CD8-positive, alpha-beta memory T cell (primary cell): ENCODE measurements around the gene SACM1L. TPM values are rescaled to one million over a fixed set of nuclear protein-coding genes. Genes with fewer than 3 reads are reported as not detected.

ENCODE experiments used
- CTCF ChIA-PET: fragments of 350-600 bp; sonication (Branson Sonifier 250); formaldehyde crosslinking; loops from one replicate; lab custom pipeline; 2021; ENCODE audit warnings: antibody characterized with exemption; lab: Charles Lee
- POLR2A ChIA-PET: fragments of 350-600 bp; sonication (Branson Sonifier 250); formaldehyde crosslinking; loops from one replicate; lab custom pipeline; 2021; ENCODE audit warnings: antibody characterized with exemption; lab: Charles Lee
- DNase-seq, 5 donors: peaks; one replicate each; pipeline versions ENCODE4 v3.0.0 to v3.0.0-alpha.2; 2020 to 2022; ENCODE audit warnings: mixed read lengths in 1 of 5
- H3K27ac ChIP-seq: one replicate; pipeline ENCODE4 v1.7.0; 2013; ENCODE audit warnings: low read depth, mild to moderate bottlenecking, low read length, moderate library complexity
- H3K27me3 ChIP-seq: 2 replicates; pipeline ENCODE4 v1.7.0; 2013; ENCODE audit warnings: low read length, mild to moderate bottlenecking; ENCODE audit not compliant: insufficient read depth, poor library complexity, severe bottlenecking
- H3K36me3 ChIP-seq: 2 replicates; pipeline ENCODE4 v1.7.0; 2013; ENCODE audit warnings: mild to moderate bottlenecking, low read length, moderate library complexity; ENCODE audit not compliant: insufficient read depth
- H3K4me1 ChIP-seq: 2 replicates; pipeline ENCODE4 v1.7.0; 2013; ENCODE audit warnings: mild to moderate bottlenecking, low read length, moderate library complexity; ENCODE audit not compliant: insufficient read depth
- H3K4me3 ChIP-seq: 2 replicates; pipeline ENCODE4 v1.7.0; 2013; ENCODE audit warnings: mild to moderate bottlenecking, low read length
- H3K9me3 ChIP-seq: 2 replicates; pipeline ENCODE4 v1.7.0; 2013; ENCODE audit warnings: mild to moderate bottlenecking, low read length
- H3K27ac Mint-ChIP-seq, 8 donors: one replicate each; pipeline ENCODE4 v1.8.0; 2020 to 2021; ENCODE audit warnings: mixed read lengths in 8 of 8, mild to moderate bottlenecking in 6 of 8, inconsistent platforms in 3 of 8, moderate library complexity in 3 of 8
- H3K27me3 Mint-ChIP-seq, 2 donors: one replicate each; pipeline ENCODE4 v1.8.0; 2020 to 2021; ENCODE audit warnings: mixed read lengths in 2 of 2, mild to moderate bottlenecking in 1 of 2, moderate library complexity in 1 of 2
- H3K36me3 Mint-ChIP-seq, 3 donors: one replicate each; pipeline ENCODE4 v1.8.0; 2020 to 2021; ENCODE audit warnings: mixed read lengths in 3 of 3, inconsistent platforms in 1 of 3, mild to moderate bottlenecking in 1 of 3
- H3K4me1 Mint-ChIP-seq, 3 donors: one replicate each; pipeline ENCODE4 v1.8.0; 2020 to 2021; ENCODE audit warnings: mixed read lengths in 3 of 3, inconsistent platforms in 1 of 3, mild to moderate bottlenecking in 1 of 3
- H3K4me3 Mint-ChIP-seq, 7 donors: one replicate each; pipeline ENCODE4 v1.8.0; 2020 to 2021; ENCODE audit warnings: mixed read lengths in 7 of 7, mild to moderate bottlenecking in 6 of 7, moderate library complexity in 4 of 7, inconsistent platforms in 2 of 7
- H3K9me3 Mint-ChIP-seq, 5 donors: one replicate each; pipeline ENCODE4 v1.8.0; 2020 to 2022; ENCODE audit warnings: mixed read lengths in 5 of 5, mild to moderate bottlenecking in 3 of 5, moderate library complexity in 2 of 5, inconsistent platforms in 1 of 5
- polyA plus RNA-seq: library from polyadenylated mRNA; unstranded; fragments of 300-500 nt; fragmentation: Illumina TruSeq; gene quantifications from one replicate; pipeline ENCODE4 v1.2.3, GENCODE V29; 2021
- total RNA-seq, 2 experiments: library from RNA; stranded (reverse); gene quantifications; one replicate each; pipeline ENCODE4 v1.2.3, GENCODE V29; 2021

SACM1L gene
- total and polyA plus RNA-seq, 3 experiments from 2014 or later: 41.0 to 79.1 (median 78.7) TPM

DNA sequence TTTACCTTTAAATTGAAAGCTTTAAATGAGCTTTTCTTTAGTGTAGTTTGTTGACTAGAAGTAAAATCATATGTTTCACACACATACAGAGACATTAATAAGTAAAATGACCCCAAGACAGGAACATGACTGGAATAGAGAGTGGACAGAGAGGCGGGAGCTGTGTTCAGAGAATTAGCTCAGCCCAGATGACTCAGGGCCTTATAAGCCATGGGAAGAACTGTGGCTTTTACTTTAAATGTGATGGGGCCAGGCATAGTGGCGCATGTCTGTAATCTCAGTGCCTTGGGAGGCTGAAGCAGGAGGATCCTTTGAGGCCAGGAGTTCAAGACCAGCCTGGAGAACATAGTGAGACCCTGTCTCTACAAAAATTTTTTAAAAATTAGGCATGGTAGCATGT lies 26.7 kb downstream of the SACM1L start:
- H3K27me3 Mint-ChIP-seq: peaks cover 0 to under 1% of the 10 kb centered on the region in 2 donors
- CTCF ChIA-PET: interaction anchor here (1.4 to 1.6 kb wide), 2 partner anchors 16 to 56 kb away, joined by 3 to 4 read pairs; no protein-coding TSS in a partner anchor
- H3K4me1 ChIP-seq: no peaks in the 10 kb centered on the region
- H3K4me1 Mint-ChIP-seq: peaks cover 8 to 31% (median 22%) of the 10 kb centered on the region in 3 donors
- no peak overlapping the region for H3K27ac ChIP-seq
- POLR2A ChIA-PET: no interaction called here
- peaks cover 23% of the 10 kb centered on the region for H3K36me3 ChIP-seq
- DNase-seq: no peak
- peak overlapping the region in 4 of 8 donors; percentile 3 to 86 (median 56) for H3K27ac Mint-ChIP-seq
- no peaks in the 10 kb centered on the region for H3K9me3 ChIP-seq
- H3K27me3 ChIP-seq: no peaks in the 10 kb centered on the region
- H3K4me3 Mint-ChIP-seq: no peak overlapping the region
- peaks cover 7 to 79% (median 22%) of the 10 kb centered on the region in 3 donors for H3K36me3 Mint-ChIP-seq
- H3K4me3 ChIP-seq: no peak overlapping the region
- no peaks in the 10 kb centered on the region for H3K9me3 Mint-ChIP-seq

DNA sequence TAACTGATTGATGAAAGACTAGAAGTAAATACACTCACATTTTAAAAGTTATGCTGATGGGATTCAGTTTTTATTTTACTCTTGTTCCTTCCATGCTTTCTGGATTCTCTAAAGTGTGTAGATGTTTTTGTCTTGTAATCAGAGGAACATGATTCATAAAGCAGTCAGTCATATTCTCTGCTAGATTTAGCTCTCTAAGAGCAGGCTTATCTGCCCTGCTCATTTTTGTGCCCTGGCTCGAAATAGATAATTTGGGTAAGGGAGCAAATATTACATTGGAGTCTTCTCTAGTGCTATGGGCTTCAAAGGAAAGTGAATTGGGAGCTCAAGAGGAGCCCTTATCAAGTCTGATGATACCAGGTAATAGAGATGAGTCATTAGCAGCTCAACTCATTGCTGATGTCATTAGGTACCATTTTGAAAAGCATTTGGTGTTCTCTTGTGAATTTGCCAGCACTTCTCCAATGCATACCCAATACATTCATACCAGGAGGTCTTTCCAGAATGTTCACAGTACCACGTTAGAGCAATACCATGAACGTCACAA lies 27.7 kb downstream of the SACM1L start:
- ChIA-PET POLR2A (no interaction called here), CTCF (interaction anchor here (1.4 to 1.6 kb wide), 2 partner anchors 15 to 57 kb away, joined by 3 to 4 read pairs; no protein-coding TSS in a partner anchor)
- Histone ChIP-seq H3K4me1 (no peaks in the 10 kb centered on the region), H3K27ac (no peak overlapping the region), H3K36me3 (peaks cover 21% of the 10 kb centered on the region), H3K9me3 (no peaks in the 10 kb centered on the region), H3K4me3 (no peak overlapping the region), H3K27me3 (no peaks in the 10 kb centered on the region)
- Mint-ChIP-seq H3K27ac (peak overlapping the region in 5 of 8 donors; percentile 55 to 86 (median 58)), H3K27me3 (no peaks in the 10 kb centered on the region), H3K36me3 (peaks cover 5 to 74% (median 19%) of the 10 kb centered on the region in 3 donors), H3K9me3 (no peaks in the 10 kb centered on the region), H3K4me1 (peaks cover 4 to 28% (median 22%) of the 10 kb centered on the region in 3 donors), H3K4me3 (no peak overlapping the region)
- no peak for DNase-seq

DNA sequence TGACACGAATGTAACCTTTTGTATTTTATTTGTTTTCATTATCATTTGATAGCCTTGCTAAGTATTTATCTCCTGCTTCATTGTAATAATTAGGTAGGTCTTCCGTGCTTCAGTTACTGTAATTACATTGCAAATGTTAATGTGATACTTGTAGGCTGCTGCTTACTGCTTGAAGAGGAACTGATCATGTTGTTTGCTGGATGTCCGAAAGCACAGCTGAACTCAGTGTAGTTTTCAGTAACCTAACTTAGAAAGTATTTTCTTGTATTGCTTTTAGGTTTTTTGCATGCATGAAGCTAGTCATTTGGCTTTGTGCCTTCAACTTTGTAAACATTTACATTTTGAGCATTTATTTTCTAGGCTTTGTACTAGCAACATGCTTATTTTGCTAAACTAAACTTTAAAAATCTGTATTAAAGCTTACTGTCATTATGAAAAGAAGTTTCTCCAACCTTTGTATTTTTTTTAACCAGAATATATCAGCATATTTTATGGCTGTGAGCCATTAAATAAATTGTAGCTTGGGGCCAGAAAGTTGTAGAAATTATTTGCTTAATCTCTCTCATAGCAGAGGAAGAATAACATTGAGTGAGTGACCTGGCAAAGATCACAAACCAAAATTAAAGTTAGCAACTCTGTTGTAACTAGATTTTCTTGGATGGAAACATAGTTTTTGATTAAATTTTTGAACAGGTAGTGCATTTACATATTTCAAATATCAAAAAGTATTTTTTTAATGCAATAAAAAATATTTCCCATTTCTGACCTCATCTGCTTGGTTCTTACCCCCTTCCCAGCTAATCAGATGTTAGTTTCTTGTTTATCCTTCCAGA lies 30.7 kb downstream of the SACM1L start:
- no peak for DNase-seq
- H3K27ac Mint-ChIP-seq: peak overlapping the region in 5 of 8 donors; percentile 2 to 71 (median 47)
- peaks cover 15 to 79% (median 25%) of the 10 kb centered on the region in 3 donors for H3K36me3 Mint-ChIP-seq
- Histone ChIP-seq H3K9me3 (no peaks in the 10 kb centered on the region), H3K4me1 (no peaks in the 10 kb centered on the region), H3K27ac (no peak overlapping the region), H3K4me3 (no peak overlapping the region), H3K27me3 (no peaks in the 10 kb centered on the region), H3K36me3 (peaks cover 23% of the 10 kb centered on the region)
- CTCF ChIA-PET: no interaction called here
- H3K27me3 Mint-ChIP-seq: no peaks in the 10 kb centered on the region
- H3K4me3 Mint-ChIP-seq: no peak overlapping the region
- H3K9me3 Mint-ChIP-seq: no peaks in the 10 kb centered on the region
- peaks cover 17 to 40% (median 30%) of the 10 kb centered on the region in 3 donors for H3K4me1 Mint-ChIP-seq
- POLR2A ChIA-PET: no interaction called here

DNA sequence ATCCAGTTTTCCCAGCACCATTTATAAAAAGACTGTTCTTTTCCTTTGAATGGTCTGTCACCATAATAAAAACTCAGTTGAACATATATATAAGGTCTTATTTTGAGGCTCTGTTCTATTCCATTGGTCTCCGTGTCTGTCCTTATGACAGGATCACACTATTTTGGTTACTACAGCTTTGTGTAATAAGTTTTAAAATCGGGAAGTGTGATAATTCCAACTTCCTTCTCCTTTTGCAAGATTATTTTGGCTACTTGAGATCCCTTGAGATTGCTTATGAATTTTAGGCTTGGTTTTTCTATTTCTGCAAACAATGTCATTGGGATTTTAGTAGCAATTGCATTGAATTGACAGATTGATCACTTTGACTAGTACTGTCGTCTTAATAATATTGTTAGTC lies 35.7 kb downstream of the SACM1L start:
- H3K36me3 ChIP-seq: peaks cover 15% of the 10 kb centered on the region
- no peak overlapping the region for H3K27ac ChIP-seq
- no peaks in the 10 kb centered on the region for H3K9me3 ChIP-seq
- POLR2A ChIA-PET: no interaction called here
- Mint-ChIP-seq H3K4me1 (peaks cover 39 to 57% (median 51%) of the 10 kb centered on the region in 3 donors), H3K4me3 (no peak overlapping the region), H3K27ac (peak overlapping the region in 1 of 8 donors; percentile 62), H3K36me3 (peaks cover 12 to 81% (median 26%) of the 10 kb centered on the region in 3 donors), H3K27me3 (no peaks in the 10 kb centered on the region), H3K9me3 (no peaks in the 10 kb centered on the region)
- CTCF ChIA-PET: no interaction called here
- no peaks in the 10 kb centered on the region for H3K27me3 ChIP-seq
- no peaks in the 10 kb centered on the region for H3K4me1 ChIP-seq
- no peak for DNase-seq
- H3K4me3 ChIP-seq: no peak overlapping the region

DNA sequence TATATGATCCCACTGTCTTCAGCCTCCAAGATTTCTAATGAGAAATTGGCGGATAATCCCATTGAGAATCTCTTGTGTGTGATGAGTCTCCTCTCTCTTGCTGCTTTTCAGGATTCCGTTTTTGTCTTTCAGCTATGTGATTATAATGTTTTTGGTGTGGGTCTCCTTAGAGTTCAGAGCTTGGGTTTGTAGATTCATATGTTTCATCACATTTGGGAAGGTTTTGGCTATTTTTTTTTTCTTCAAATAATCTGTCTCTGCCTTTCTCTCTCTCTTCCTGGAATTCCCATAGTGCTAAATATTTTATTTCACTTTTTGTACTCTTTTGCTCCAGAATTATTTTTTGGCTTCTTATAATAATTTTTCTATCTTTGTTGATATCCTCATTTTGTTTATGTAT lies 40.4 kb downstream of the SACM1L start:
- H3K4me3 Mint-ChIP-seq: no peak overlapping the region
- H3K9me3 Mint-ChIP-seq: no peaks in the 10 kb centered on the region
- no peak for DNase-seq
- Histone ChIP-seq H3K9me3 (no peaks in the 10 kb centered on the region), H3K4me1 (no peaks in the 10 kb centered on the region), H3K36me3 (peaks cover 34% of the 10 kb centered on the region), H3K4me3 (no peak overlapping the region), H3K27ac (no peak overlapping the region), H3K27me3 (no peaks in the 10 kb centered on the region)
- H3K27me3 Mint-ChIP-seq: no peaks in the 10 kb centered on the region
- ChIA-PET CTCF (no interaction called here), POLR2A (no interaction called here)
- H3K4me1 Mint-ChIP-seq: peaks cover 31 to 41% (median 40%) of the 10 kb centered on the region in 3 donors
- H3K27ac Mint-ChIP-seq: peak overlapping the region in 7 of 8 donors; percentile 7 to 60 (median 35)
- H3K36me3 Mint-ChIP-seq: peaks cover 5 to 84% (median 29%) of the 10 kb centered on the region in 3 donors

DNA sequence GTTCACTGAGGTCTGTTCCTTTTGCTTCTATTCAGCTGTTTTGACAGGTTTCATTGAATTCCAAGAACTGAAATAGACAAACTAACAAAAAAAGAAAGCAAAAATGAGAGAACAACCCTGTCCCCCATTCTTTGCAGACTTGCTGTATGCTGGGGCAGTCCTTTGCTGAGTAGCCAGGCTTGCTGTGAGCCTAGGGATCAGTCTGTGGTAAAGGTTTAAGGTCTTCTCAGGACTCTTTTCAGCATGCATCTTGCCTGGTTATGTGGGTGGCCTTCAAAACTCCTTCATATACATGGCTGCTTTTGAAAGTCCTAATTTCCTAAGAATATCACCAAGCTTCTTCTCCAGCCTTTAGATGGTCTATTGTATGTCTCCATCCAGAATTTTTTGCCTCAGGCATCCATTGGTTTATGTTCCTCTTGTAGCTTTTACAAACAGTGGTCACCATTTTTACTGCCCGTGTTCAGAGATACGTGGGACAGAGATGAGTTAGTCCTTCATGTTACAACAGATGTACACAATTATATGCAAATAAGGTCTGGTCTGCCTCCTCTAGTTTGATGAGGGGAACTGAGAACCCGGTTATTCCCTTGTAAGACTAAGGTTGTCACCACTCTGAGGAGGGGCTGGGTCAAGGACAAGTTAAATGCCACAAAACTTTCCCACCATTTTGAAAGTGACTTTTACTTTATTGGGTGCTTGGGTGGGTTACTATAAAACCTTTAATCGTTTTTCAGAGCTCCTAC lies 41.4 kb downstream of the SACM1L start:
- Histone ChIP-seq H3K4me1 (no peaks in the 10 kb centered on the region), H3K36me3 (peaks cover 43% of the 10 kb centered on the region), H3K9me3 (no peaks in the 10 kb centered on the region), H3K27ac (no peak overlapping the region), H3K27me3 (no peaks in the 10 kb centered on the region), H3K4me3 (no peak overlapping the region)
- Mint-ChIP-seq H3K4me3 (no peak overlapping the region), H3K9me3 (no peaks in the 10 kb centered on the region), H3K27ac (peak overlapping the region in 4 of 8 donors; percentile 14 to 40 (median 31)), H3K36me3 (peaks cover 7 to 85% (median 30%) of the 10 kb centered on the region in 3 donors), H3K4me1 (peaks cover 23 to 34% (median 30%) of the 10 kb centered on the region in 3 donors), H3K27me3 (no peaks in the 10 kb centered on the region)
- no peak for DNase-seq
- CTCF ChIA-PET: no interaction called here
- POLR2A ChIA-PET: no interaction called here

DNA sequence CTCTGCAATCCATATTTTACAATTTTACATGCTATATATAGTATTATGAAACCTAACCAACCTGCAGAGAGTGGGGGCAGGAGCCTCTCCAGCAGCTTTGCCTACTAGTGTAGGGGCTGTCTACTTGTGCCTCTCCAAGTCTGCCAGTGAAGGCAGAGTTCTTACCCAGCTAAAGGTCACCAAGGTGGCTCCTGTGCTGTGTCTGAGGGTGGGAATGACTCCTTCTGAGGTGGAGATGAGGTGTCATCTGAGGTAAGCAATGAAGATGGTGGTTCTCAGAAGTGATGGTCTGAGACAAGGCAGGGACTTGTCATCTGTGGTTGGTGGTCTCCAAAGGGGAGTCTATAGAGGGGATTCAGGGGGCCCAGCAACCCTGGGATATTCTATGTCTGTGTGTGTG lies 47.5 kb downstream of the SACM1L start:
- no peak for DNase-seq
- Mint-ChIP-seq H3K27me3 (no peaks in the 10 kb centered on the region), H3K27ac (peak overlapping the region in 4 of 8 donors; percentile 46 to 73 (median 58)), H3K36me3 (peaks cover 15 to 96% (median 44%) of the 10 kb centered on the region in 3 donors), H3K9me3 (no peaks in the 10 kb centered on the region), H3K4me1 (peaks cover 20 to 31% (median 23%) of the 10 kb centered on the region in 3 donors), H3K4me3 (no peak overlapping the region)
- Histone ChIP-seq H3K36me3 (peaks cover 68% of the 10 kb centered on the region), H3K4me1 (peaks cover 8% of the 10 kb centered on the region), H3K27me3 (no peaks in the 10 kb centered on the region), H3K27ac (no peak overlapping the region), H3K4me3 (no peak overlapping the region), H3K9me3 (no peaks in the 10 kb centered on the region)
- ChIA-PET POLR2A (interaction anchor here (0.5 kb wide), 1 partner anchor 1413 kb away, joined by 3 read pairs; no protein-coding TSS in a partner anchor), CTCF (no interaction called here)
